ENCODE data around the gene IGFBP7.

- TF ChIP-seq CTCF (IDR thresholded peaks at IDR 0.05) (no peak), POLR2A (IDR thresholded peaks at IDR 0.05) (no peak)
Measured at GRCh38 chr4:57042711-57043169, 67.4 kb downstream of the IGFBP7 start.

Data from right lobe of liver (tissue), 4 donors.